HG03066 (cell line): ENCODE data around the gene GALNT18.

Source experiments
- ATAC-seq: cut with Tn5 transposase; IDR thresholded peaks from one replicate; pipeline ENCODE4 v1.9.1; 2021; ENCODE audit warnings: low read depth; ENCODE audit not compliant: unreplicated experiment

The GALNT18 gene

DNA sequence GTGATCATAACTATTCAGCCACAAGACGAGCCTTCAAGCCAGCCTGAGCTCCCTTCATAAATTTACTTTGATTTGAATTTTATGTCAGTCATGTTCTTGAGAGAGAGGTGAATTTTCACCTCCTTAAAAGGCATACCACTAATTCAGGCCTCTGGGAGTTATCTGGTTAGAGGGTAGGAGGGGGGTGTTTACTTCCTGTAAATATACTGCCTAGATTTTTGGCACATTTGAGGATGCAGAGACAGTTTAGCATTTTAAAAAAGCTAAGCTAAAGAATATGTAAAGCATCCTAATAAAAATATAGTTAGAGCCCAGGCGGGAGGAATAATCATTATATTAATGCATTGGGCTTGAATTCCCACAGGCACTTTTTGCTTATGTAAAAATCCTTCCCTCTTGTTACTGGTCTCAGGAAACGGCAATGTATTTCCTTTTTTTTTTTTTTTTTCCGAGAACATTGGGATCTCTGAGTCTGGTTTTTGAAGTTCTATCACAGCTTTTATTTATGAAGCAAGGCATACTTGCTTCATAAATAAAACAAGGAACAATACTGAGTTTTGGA lies 385.2 kb downstream of the GALNT18 start:
- ATAC-seq, result no peak

GRCh38 chr11:11231763-11232162 lies 390.0 kb downstream of the GALNT18 start:
- no peak for ATAC-seq

GRCh38 chr11:11230802-11231562 lies 390.8 kb downstream of the GALNT18 start:
- ATAC-seq, result no peak

DNA sequence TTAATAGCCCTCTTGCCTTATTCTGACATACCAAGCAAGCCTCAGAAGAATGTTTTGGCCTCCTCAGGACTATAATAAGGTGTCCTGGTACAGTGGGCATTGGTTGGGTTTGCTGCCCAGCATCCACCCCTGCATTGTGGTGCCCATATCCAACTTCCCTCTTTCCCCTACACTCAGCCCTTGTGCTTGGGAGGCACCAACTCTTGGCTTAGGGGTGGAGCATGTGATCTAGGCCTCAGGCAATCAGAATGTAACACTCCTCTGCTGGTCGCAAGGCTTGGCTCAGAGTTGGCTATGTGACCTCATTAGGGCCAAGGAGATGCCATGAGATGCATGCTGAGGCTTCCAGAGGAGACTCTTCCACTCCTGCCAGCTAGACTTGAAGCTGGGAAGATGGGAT lies 391.7 kb downstream of the GALNT18 start:
- ATAC-seq, result no peak

DNA sequence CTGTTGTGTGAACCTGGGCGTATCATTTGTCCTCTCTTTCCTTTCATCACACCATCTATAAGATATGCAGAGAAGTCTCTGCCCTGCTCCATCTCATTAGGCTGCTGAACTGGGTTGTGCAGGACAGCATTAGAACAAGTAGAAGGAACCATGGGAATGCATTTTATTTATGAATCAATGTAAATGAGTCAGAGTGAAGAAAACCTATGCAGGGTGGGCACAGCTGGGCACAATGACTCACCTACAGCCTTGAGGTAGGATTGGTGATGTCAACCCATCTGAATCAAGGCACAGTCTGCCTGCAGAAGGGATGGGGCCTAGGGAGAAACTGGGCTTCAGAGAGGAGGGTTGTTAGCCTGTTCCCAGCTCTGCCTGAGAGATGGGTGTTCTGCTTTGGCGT lies 392.2 kb downstream of the GALNT18 start:
- no peak for ATAC-seq

DNA sequence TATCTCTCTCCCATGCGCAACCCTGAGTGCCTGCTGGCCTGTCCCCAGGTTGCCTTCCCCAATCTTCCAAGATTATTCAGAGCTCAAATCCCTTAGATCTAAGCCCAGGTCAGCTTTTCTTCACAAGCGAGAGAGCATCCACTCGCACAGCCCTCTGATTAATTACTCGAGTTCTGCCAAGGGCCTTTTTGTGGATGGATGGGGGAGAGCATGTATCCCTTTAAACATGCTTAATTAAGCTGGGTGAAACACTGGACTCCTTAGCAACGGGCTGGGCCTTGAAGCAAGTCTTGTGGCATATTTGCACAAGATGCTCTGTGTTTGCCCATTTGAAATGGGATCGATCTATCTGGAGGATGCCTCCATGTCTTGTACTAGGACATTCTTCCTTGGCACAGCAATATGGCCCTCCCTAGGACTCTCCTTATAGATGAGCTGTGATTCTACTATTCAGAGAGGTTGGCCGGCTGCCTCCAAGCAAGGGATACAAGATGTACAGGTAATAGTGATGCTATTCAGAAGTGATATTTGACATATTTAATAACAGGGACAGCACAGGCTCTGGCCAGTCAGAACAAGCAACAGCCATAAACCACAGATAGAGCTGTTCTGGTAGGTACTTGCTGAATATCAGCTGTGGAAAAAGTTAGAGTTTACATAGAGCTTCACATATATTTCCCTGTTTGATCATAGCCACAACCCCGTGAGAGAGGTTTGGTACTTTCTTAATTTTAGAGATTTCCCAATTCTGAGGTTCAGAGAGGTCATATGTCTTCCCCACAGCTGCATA lies 394.3 kb downstream of the GALNT18 start:
- ATAC-seq, result no peak
